ENCODE measurements around the gene MARCKSL1.
"Not testable (repeated sequence)": the region's sequence is repeated elsewhere in the genome, so short reads cannot be mapped to it uniquely, and the experiment has no call there.

MARCKSL1 gene

DNA sequence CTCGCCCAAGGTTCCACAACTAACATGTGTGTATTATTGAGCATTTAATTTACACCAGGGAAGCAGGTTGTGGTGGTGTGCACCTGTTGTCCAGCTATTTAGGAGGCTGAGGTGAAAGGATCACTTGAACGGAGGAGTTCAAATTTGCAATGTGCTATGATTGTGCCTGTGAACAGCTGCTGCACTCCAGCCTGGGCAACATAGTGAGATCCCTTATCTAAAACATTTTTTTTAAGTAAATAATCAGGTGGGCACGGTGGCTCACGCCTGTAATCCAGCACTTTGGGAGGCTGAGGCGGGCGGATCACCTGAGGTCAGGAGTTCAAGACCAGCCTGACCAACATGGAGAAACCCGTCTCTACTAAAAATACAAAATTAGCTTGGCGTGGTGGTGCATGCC lies 51.3 kb downstream of the MARCKSL1 start:
- not testable (repeated sequence) for DNase-seq

Data from T-helper 2 cell (primary cell).